GM23248 (cell line): Measurements from ENCODE around the gene TNIP3.
A peak's percentile ranks its signal among the peaks of the same experiment; 100 is the strongest.

Experiments
- EZH2 ChIP-seq: fragments of 200-600 bp; sonication (generic); IDR thresholded peaks from 2 replicates; pipeline ENCODE4 v1.6.1; 2018; ENCODE audit warnings: antibody characterized with exemption, mild to moderate bottlenecking; ENCODE audit not compliant: insufficient read depth, poor library complexity, severe bottlenecking
- EZH2phosphoT487 ChIP-seq: fragments of 200-600 bp; sonication (generic); IDR thresholded peaks from 2 replicates; pipeline ENCODE4 v1.6.1; 2018; ENCODE audit warnings: antibody characterized with exemption, moderate library complexity, mild to moderate bottlenecking, low read depth; ENCODE audit not compliant: insufficient read depth

DNA sequence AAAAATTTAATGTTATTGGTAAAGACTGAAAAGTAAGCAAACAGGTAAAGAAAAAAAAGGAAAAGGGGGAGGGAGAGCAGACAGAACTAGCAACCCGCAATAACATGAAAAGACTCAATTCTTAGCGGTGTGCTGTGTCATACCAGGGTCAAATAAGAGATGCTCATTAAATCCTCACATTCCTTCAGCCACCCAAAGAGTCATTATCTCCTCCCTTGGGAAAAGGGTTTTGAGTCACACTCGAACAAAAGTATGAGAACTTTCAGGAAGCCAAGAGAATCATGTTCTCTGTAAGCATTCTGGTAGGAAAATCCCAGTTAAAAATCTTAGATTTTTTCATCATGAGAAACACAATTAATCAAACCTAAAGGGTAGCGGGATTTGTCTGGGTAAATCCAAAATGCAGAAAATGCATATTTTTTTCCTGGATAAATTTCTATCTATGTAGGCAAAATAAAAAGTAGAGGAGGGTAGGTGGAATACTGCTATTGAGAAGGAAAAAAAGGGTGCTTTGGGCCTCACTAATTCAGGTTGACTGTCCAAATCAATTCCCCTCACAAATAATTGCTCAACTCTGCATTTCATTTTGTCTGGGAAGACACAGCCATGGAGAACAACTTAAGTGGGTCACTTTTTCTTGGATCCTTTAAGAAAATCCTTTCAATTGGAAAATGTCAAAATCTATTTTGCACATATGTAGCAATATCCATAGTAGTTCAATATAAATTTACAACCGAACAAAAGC lies 23.2 kb downstream of the TNIP3 start:
- no peak for TF ChIP-seq EZH2
- TF ChIP-seq EZH2phosphoT487: peak; percentile 87
